ENCODE data around the gene USP11. TPM values are rescaled to one million over a fixed set of nuclear protein-coding genes. Genes with fewer than 3 reads are reported as not detected.

USP11 gene
- total and polyA plus RNA-seq, 2 of the 8 experiments (the other 6 are each of a cell fraction or from before 2014, with no cell fraction given): 40.9 to 84.0 TPM

GRCh38 chrX:47223476-47224250 is 9.1 kb upstream of the USP11 start (continued):
- TF ChIP-seq RNF2 (IDR thresholded peaks at IDR 0.05; ENCODE audit: borderline replicate concordance, low read depth, low read length, missing control alignments, poor library complexity, severe bottlenecking): no peak
- no peak for TF ChIP-seq SIX5 (IDR thresholded peaks at IDR 0.05; ENCODE audit: low read depth, low read length)
- no peak for TF ChIP-seq SIN3A (conservative IDR thresholded peaks at IDR 0.05 in 1 of 2, IDR thresholded peaks at IDR 0.05 in 1 of 2; ENCODE audit: low read depth in 1 of 2, low read length in 2 of 2)
- no peak for TF ChIP-seq CREB1 (IDR thresholded peaks at IDR 0.05)
- TF ChIP-seq EP300 (IDR thresholded peaks at IDR 0.05; ENCODE audit: borderline replicate concordance in 1 of 2, low read depth in 2 of 2, low read length in 2 of 2): no peak
- TF ChIP-seq TAF1 (IDR thresholded peaks at IDR 0.05; ENCODE audit: low read depth, low read length): no peak
- TF ChIP-seq HDAC2 (IDR thresholded peaks at IDR 0.05; ENCODE audit: borderline replicate concordance in 1 of 2, low read depth in 2 of 2, low read length in 2 of 2): no peak
- no peak for TF ChIP-seq RFX5 (IDR thresholded peaks at IDR 0.05; ENCODE audit: borderline replicate concordance, low read depth, low read length)
- no peak for TF ChIP-seq KDM1A (IDR thresholded peaks at IDR 0.05; ENCODE audit: borderline replicate concordance, low read length)
- TF ChIP-seq SP4 (IDR thresholded peaks at IDR 0.05; ENCODE audit: low read length): no peak

All from H1 (cell line).